NOMO-1 treated with dmso at 0.1 percent for 144 hours (cell line): ENCODE results near the gene ZNF331.

Experiments used
- DNase-seq: peaks from one replicate; lab custom pipeline; 2025; ENCODE audit not compliant: unreplicated experiment; lab: John Stamatoyannopoulos, UW

The ZNF331 gene

GRCh38 chr19:53624771-53625545, 87.0 kb downstream of the ZNF331 start:
- DNase-seq, result no peak

- no peak for DNase-seq
Measured at GRCh38 chr19:53626486-53626885, 88.5 kb downstream of the ZNF331 start.

GRCh38 chr19:53626976-53627375, 89.0 kb downstream of the ZNF331 start:
- DNase-seq, result no peak
